Cortex of kidney (tissue), 1 donor: ENCODE measurements around the gene EHF.

Source experiments
- DNase-seq: peaks from one replicate; lab custom pipeline; 2025; lab: John Stamatoyannopoulos, UW

EHF gene

GRCh38 chr11:34644669-34645406 is 23.9 kb downstream of the EHF start:
- DNase-seq: no peak

GRCh38 chr11:34646431-34646830 is 25.5 kb downstream of the EHF start:
- no peak for DNase-seq

DNA sequence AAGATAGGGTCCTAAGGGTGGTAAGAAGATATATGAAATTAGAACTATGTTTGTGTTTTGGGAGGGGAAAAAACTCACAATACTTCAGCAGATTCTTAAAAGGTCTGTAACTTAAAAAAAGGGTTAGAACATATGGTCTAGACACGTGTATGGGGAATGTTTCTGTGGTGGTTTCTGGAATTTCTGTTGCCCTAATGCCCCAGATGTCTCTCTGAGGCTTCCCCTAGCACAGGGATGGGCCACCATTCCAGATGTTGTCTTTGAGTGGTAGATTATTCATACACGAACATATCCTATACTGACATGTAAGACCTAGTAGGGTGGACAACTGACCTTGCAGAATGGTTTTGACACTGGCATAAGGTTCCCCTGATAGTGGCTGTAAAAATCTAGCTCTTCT is 26.2 kb downstream of the EHF start:
- no peak for DNase-seq

DNA sequence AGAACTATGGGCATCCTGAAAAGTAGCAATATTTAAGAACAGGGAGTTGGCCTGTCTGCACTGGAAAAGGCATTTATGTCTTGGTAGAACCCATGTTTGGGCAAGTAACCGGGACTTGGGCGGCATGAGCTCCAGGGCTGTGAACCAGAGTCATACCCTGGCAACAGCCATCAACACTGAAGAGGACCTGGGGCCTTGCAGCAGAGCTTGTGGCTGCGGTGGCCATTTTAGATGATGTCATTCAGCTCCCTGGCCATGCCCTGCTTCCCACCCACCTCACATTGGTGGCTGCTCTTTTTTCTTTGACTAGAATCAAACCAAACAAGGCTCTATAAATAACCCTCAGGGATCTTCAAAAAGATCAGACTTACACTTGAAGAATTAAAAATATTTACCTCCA is 26.6 kb downstream of the EHF start:
- no peak for DNase-seq

DNA sequence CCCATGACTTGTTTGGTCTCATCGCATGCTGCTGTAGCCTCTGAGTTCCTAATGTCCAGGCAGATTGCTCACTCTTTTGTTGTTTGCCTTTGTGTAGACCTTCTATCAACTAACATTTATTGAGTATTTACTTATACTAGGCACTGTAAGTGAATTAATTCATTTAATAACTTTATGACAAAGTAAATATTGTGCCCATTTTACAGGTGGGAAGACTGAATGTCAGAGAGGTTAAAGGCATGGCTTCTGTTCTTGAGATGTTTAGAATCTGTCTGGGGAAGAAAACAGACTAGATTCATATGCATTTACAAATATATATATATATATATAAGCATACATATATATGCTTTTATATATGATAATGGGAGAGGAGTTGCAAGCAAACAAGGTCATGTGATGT is 27.1 kb downstream of the EHF start:
- DNase-seq: no peak

- DNase-seq: no peak
These were observed 28.7 kb downstream of the EHF start for GRCh38 chr11:34649597-34649996.

DNA sequence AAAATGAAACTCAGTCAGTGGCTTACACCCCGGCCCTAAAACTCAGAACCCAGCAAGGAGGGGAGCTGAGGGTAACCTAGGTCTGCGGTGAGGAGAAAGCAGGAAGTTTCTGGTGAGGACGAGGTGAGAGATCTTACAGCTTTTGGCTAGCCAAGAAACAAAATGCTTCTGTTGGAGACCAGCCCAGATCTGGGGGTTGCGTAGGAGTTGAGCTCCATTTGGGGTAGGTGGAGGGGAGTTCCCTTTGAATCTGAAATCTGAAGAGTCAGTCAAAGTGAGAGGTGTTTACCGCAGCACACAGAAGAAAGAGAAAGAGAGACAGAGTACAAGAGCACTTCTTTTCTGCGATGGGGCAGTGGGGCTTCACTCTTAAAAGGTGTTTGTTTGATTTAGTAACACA is 29.6 kb downstream of the EHF start:
- DNase-seq: no peak

DNA sequence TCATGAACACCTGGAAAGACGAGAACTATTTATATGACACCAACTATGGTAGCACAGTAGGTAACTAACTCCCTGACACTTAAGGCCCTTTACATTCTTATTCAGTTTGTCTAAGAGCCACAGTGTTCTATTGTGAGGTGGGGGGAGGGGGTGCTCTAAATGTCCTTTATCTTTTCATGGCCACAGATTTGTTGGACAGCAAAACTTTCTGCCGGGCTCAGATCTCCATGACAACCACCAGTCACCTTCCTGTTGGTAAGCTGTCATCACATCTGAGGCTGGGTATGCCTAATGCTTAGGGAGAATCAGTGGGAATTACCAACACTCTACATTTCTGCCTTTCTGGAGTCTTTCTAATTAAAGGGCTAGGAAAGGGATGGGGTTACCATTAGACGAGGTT is 30.7 kb downstream of the EHF start:
- no peak for DNase-seq

DNA sequence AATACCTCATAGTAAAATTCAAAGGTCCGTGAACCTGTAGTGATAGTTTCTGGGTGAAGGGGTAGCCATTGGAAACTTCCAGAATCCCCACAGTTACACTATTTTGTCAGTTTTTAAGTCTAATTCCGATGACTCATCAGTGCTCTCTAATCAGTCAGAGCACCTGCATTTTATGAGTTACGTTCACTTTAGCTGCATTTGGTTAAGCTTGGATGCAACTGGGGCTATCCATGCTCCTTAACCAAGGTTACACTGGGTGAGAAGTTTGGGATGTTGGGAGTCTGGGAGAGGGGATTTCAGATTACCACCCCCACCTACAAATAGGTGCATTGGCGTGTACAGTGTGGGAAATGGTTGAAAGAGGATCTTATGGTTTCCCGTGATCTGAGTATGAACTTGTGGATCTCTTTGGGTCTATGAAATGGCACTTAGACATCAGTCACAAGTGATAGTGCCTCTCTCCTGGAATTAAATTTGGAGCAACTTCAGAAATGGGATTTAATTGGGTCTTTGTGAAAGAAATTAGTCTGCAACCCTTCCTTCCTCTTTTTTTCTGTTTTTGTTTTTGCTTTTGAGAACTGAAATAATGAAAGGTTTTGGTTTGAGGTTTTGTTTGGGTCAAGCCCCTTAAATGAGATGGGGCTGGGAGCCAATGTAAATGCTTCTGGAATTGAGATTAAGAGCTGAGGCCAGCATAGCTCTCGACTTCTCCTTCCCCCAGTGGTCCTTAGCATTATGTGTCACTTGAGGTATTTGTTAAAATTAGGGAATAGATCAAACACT is 31.5 kb downstream of the EHF start:
- DNase-seq: no peak

DNA sequence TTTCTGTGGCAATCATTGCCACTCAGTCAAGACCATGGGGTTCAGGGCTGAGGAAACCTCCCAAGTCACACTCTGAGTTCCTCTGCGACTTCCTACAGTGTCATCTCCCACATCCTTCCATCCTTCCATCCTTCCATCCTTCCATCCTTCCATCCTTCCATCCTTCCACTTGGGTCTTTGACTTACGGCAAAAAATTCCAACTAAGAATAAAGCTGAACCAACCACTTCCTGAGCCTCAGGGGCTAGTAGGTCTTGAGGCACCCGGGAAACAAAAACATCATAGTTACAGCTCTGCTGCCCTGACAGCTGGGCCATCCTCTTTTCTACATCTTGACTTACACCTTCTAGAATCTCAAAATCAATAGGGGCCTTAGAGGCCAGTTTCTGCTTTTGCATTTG is 32.1 kb downstream of the EHF start:
- no peak for DNase-seq

DNA sequence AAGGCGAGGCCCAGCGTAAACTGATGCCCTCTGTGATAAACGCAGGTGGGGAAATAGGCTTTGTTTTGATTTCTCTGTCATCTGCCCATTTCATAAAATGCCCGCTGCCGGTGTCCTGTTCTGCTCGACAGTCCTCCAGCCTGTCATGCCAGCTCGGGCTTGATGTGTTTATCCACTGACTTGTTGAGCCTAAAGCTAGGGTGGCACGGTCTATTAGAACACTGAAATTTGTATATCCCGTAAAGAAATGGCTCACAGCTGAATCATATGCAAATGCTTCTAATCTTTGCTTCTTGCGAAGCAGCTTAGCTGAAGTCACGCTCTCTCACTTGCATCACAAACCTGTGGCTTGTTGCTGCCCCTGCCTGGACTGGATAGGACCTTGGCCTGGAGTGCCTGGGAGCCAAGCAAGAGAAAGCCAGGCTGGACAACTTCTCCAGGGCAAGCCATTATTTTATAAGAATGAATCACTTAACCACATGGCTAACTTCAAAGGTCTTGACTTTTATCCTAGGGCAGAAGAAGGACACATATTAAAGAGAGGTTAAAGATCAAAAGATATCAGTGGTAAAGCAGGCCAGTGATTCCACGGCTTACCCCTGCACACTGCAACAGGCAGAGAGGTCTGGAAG is 33.1 kb downstream of the EHF start:
- DNase-seq: no peak

DNA sequence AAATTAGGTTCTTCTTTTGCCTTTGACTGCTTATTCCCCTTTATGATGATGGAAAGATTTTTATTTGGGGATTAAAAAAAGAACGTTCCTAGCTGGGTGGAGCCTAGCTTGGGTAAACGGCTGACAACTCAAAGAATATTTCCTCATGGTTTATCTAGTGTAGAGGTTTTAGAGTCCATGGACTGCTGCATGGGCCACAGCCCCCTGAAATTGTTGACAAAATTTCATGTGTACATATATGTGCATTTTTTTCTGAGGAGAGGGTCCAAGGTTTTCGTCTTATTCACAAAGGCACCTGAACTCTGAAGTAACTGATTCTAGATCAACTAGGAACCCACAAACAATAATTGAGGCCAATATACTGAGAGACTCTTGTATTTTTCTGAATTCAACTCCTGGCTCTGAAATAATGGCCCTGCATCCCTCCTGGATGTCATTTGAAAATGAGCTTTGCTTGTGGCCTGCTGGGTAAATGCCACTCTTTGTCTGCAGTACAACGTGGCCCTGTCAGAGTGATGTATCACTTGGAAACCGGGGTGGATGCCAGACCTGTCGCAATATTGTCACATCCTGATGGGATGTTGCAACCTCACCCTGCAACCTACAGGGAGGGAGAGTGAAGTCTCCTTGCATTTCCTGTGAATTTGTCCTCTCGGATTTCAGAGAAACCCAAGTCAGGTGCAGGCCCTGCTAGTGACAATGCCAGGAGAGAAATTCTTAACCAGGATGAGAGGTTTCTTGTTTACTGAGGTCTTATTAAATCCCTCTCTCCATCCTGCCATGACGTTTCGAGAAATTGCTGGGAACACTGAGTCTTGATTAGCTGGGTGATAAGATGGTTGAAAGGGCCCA is 33.8 kb downstream of the EHF start:
- no peak for DNase-seq

DNA sequence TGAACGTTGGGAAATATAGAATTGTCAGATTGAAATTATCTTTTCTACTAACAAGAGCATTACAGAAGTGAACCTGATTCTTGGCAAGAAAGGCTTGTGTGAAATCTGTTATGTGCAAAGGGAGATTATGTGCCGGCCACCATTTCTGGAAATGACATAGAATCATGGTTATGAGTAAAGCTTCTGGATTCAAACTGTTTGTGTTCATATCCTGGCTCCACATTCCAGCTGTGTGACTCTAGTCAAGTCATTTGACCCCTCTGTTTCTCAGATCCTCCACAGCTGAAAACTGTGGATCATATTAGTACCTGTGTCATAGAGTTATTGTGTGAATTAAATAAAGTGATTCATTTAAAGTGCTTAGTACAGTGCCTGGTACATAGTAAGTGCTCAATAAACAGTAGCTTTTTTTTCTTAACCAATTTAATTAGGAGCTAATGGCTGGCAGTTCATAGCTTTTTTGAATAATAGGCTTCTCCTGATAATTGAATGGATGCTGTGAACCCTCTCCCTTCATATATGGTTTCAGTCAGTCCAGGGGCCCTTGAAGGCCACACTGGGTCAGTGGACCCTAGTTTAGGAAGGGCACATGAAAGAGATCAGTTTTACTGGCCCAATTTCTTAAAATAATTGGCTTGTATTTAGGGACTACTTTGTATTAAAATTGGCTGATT is 34.6 kb downstream of the EHF start:
- DNase-seq: no peak

DNA sequence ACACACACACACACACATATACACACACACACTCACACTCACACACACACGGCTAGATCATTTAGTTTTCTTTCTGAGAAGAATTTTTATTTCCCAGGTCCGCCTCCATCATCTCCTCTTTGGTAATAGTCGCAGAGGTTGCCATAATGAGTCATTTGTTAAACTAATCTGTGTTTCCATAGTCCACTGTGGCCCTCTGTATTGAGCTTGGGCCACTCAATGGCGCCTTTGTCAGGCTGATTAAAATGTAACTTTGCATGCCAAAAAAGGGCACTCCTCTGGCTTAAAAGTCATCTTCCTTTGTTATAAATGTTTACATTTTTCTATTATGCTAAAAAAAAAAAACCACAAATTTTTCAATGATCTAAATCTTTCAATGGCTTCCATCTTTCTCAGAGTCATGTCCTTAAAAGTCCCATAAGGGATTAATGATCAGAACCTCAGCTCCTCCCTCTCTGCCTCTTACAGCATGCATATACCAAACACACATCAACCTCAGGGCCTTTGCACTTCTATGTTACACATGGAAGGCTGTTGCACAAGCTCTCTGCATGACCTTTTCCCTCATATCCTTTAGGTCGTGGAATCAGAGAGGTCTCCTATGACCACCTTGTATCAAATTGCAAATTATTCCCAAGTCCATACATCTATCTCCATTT is 35.3 kb downstream of the EHF start:
- DNase-seq: no peak

- no peak for DNase-seq
These were observed 37.5 kb downstream of the EHF start for GRCh38 chr11:34658071-34659015.

GRCh38 chr11:34659096-34659733 is 38.3 kb downstream of the EHF start:
- no peak for DNase-seq

DNA sequence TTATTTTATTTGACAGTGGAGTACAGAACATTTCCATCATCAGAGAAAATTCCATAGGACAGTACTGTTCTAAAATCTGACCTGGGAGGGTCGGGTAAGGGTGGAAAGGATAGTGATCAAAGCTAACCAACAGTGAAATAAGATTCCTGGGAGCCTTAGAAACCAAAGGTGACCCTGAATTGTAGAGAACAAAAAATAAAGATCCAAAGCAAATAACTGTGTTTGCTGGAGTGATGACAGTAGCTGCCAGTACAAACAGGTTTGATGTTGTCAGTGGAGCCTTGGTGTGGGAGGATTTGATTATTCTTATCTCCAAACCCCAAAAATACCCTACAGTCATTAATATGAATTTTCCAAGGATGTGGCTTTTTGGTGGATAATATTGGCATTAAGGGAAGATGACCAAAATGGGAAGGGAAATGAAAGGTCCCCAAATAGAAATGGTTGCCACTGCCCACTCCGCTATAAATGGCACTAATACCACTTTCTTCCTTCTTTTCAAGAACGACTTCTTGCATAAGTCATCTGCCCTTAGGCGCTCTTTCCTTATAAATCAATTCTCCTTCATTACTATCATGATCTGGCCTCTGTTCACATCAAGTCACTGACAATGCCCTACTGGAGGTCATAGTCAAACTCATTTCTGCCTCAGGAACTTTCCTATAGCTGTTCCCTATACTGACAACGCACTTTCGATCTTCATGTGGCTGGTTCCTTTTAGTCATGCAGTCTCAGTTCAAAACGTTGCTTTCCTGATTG is 44.4 kb downstream of the EHF start:
- DNase-seq: no peak

- DNase-seq: no peak
These were observed 47.1 kb downstream of the EHF start for GRCh38 chr11:34667810-34668582.
